DND-41 (cell line): Measurements from ENCODE around the gene FRK.

Experiments used
- CTCF ChIP-seq: IDR thresholded peaks from 2 replicates; pipeline ENCODE4 v1.5.1; 2012; ENCODE audit warnings: borderline replicate concordance, low read length, moderate library complexity, mild to moderate bottlenecking; ENCODE audit not compliant: poor library complexity, severe bottlenecking; ENCODE audit errors: extremely low read depth
- EZH2 ChIP-seq: IDR thresholded peaks from 3 replicates; pipeline ENCODE4 v1.6.1; 2012; ENCODE audit warnings: borderline replicate concordance, low read depth, mild to moderate bottlenecking, moderate library complexity, low read length, inconsistent platforms; ENCODE audit not compliant: severe bottlenecking

- no peak for TF ChIP-seq CTCF
- no peak for TF ChIP-seq EZH2
Observed at GRCh38 chr6:116015561-116015960, 45.1 kb downstream of the FRK start.
